Keratinocyte (primary cell): ENCODE results near the gene COX4I2.

Experiments used
- CTCF ChIP-seq, 3 experiments: IDR thresholded peaks in 1 of 3; conservative IDR thresholded peaks in 1 of 3; optimal IDR thresholded peaks in 1 of 3; 2 replicates in 2 of 3; 3 replicates in 1 of 3; pipeline versions ENCODE3 to v1.5.1; 2011; ENCODE audit warnings: low read length in 3 of 3, mild to moderate bottlenecking in 3 of 3, moderate library complexity in 2 of 3, control low read depth in 1 of 3, inconsistent platforms in 1 of 3; ENCODE audit not compliant: insufficient read depth in 2 of 3; ENCODE audit errors: extremely low read depth in 1 of 3
- EZH2 ChIP-seq: IDR thresholded peaks from one replicate; pipeline ENCODE4 v1.6.1; 2012; ENCODE audit warnings: inconsistent platforms, mild to moderate bottlenecking, low read length, moderate library complexity

GRCh38 chr20:31630187-31630790 is 7.4 kb upstream of the COX4I2 start:
- TF ChIP-seq CTCF (optimal IDR thresholded peaks at IDR 0.05 in 1 of 3, IDR thresholded peaks at IDR 0.05 in 1 of 3, conservative IDR thresholded peaks at IDR 0.05 in 1 of 3; ENCODE audit: extremely low read depth in 1 of 3, insufficient read depth in 2 of 3, low read length in 3 of 3) (no peak), EZH2 (no peak)
